ENCODE measurements around the gene ING5.

Gene ING5

DNA sequence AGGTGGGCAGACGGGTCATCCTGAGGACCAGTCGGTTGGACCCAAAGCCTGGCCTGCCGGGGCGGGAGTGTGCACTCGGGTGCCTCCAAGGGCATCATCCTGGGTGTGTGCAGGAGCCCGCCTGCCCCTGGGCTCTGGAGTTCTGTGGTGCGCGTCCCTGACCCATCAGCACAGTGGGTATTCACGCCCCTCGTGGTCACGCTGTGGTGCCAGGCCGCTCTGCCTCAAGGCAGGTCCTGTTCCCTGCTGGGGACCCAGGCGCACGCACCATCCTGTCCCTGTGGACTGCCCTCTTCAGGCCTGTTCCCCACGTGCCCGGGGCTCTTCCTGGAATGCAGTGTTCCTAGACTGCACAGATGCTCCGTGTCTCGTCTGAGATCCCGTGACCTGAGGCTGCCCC, 18.3 kb downstream of the ING5 start:
- no peak for DNase-seq

DNA sequence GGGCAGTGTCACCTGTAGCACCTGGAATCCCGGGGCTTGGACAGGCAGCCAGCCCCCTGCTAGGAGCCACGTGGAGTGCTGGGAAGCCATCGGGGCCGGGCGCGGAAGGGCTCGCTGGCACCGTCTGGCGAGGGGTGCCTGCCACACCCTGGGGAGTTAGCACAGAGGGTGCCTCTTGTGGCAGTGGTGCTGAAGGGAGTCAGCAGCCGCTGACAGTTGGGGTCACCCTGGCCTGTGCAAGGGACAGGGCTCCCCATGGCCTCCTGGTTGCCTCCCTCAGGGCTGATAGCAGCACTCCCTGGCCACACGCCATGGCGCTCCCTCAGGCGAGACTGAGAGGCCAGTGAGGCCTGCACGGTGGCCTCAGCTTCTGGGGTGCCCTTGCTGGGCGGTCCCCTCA, 18.7 kb downstream of the ING5 start:
- no peak for DNase-seq

DNA sequence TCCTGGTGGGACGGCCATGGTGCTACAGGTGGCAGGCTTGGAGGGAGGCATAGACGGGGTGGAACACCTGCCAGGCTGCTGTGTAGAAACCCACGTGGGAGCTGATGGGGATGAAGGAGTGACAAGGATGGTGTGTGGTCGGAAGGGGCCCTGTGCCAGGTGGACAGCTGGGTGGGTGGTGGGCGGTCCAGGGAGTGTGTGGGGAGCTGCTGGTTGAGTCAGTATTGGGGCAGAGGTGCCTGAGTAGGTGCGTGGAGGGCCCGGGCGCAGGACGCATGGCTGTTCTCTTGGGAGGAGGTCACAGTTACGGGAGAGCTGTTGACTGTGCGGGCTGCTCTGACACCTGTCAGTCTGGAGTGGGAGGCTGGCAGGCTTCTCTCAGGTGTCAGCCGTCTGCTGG, 20.0 kb downstream of the ING5 start:
- DNase-seq: no peak

DNA sequence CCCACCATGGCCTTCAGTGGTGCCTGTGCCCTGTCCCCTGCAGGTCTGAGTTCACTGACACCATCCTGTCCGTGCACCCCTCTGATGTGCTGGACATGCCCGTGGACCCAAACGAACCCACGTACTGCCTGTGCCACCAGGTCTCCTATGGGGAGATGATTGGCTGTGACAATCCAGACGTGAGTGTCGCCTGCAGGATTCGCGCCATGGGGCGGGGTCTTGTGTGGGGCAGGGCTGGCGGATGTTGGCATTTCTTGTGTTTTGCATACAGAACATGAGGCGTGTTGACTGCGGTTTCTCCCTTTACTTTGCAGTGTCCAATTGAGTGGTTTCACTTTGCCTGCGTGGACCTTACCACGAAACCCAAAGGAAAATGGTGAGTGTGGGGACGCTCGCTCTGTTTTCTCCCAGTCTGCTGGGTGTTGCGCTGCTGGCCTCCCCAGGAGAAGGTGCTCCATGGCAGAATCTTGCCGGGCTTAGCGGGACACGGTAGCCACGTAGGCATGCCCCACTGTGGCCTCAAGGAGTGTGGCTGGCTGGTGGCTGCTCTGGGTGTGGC, 21.1 kb downstream of the ING5 start:
- no peak for DNase-seq

DNA sequence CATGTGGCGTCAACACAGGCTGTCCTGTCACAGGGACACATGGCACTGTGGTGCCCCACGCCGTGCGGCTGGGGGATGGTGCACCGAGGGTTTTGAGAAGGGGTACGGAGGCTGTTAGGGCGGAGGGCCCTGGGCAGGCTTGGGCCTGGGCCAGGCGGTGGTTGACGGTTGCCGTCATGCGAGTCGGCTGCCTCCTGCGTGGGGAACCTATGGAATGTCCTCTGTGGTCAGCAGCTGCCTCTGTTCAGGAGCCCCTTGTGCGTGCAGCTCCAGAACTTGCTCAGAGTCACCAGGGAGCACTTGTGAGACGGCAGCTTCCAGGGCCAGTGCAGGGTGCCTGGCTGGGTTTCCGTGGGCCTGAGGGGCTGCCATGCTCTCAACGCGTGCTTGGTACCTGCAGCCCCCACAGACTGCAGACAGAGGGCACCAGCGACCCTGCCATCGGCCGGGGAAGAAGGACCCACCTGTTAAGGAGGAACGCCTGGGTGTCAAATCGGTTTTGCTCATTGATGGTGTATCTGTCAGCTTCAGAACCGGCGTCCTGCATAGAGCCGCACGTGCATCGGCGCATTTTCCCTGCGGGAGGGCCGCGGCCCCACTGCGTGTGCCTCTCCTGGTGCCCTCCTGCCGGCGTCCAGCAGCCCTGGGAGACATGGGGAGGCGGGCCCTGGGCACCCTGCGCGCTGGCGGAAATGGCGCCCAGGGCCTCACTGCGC, 22.6 kb downstream of the ING5 start:
- peak; percentile 44 for DNase-seq

DNA sequence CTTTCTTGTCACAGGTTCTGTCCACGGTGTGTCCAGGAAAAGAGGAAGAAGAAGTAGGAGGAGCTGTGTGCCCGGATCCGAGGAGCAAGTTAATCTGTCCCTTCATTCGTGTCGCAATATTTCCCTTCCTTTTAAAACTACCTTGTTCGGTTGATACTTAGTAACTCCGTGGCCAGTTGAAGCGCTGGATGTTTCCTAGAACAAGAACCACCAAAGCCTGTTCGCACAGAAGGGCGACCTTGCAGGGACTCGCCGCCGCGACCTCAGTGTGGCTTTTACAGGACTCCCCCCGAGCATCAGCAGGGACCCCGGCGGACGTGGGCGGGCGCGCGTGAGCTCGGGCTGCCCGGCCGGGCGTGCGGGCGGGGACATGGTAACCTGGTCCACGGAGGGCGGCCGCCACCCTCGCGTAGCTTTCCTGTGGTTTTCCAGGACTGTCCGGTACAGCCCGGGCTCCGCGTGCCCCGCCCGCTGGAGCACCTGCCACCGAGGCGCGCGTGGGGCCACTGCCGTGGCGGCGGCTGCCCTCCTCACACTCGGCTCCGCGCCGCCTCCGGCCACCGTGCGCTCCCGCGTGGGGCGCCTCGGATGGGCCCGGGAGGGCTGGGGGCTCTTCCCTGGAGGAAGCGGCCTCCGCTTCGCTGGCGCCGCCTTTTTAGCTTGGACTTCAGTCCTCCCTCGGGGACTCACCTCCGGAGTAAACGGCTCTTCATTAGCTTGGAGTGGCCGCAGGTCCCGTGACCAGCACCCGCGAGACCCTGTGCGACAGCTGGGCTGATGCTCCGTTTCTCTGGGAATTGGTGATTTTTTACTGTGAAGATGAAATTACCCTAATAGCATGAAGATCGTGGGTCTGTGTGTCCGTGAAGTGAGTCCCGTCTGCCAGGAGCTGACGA, 23.4 kb downstream of the ING5 start:
- DNase-seq: no peak

DNA sequence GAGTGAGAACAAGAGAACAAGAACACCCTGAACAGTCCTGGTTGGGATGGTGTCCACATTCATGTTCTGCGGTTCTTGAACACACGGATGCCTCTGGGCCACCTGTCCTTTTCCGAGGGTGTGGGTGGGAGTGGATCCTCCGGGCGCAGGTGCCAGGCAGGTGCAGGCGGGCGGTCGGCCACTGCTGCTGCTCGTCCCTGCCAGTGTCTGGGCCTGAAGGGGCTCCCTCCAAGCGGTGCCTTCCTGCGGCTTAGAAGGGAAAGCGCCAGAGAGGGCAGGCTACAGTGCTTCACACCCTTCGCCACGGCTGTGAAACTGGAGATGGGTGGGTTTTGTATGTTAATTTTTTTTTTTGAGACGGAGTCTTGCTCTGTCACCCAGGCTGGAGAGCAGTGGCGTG, 24.6 kb downstream of the ING5 start:
- no peak for DNase-seq

DNA sequence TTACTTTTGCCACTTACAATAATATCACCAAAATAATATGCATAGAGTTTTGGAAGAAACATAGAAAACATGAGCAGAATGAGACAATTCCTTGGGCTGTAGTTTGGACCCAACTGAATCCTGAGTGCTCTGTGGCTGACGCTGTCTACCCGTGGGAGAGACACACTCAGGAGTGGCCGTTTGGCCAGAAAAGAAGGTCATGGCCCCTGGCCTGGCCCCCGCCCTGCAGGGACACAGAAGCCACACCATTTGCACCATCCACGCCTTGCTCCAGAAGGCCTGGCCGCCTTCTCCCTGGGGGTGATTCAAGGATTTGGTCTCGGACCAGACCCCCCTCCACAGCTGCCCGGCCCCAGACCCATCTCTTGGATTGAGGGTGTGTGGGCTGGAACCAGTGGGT, 26.2 kb downstream of the ING5 start:
- DNase-seq: no peak

DNA sequence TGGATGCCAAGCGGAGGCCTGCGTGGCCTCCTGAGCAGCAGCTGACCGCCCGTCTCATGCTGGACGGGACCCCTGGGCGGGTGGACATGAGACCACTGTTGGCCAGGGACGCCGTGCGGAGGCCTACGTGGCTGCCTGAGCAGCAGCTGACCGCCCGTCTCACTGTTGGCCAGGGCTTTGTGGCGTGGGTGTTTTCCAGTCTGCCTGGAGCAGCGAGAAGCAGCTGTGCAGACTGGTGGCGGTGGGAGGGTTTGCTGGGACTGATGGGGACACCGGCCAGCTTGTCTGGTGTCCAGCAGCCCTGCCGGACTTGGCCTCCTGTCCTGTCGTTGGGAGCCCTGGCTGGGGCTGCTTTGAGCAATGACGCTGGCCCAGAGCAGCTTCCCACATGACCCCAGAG, 26.8 kb downstream of the ING5 start:
- no peak for DNase-seq

DNA sequence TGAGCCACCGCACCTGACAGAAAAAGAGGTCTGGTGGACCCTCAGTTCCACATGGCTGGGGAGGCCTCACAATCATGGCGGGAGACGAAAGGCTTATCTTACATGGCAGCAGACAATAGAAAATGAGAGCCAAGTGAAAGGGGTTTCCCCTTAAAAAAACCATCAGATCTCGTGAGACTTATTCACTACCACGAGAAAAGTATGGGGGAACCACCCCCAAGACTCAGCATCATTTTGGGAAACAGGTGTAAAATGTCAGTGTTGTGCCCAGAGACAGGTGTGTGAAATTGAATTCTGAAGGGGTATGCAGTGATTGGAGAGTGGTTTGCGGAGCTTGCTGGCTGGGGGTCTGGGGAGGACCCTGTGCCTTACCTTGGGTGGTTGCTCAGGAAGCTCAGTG, 28.0 kb downstream of the ING5 start:
- DNase-seq: no peak

DNA sequence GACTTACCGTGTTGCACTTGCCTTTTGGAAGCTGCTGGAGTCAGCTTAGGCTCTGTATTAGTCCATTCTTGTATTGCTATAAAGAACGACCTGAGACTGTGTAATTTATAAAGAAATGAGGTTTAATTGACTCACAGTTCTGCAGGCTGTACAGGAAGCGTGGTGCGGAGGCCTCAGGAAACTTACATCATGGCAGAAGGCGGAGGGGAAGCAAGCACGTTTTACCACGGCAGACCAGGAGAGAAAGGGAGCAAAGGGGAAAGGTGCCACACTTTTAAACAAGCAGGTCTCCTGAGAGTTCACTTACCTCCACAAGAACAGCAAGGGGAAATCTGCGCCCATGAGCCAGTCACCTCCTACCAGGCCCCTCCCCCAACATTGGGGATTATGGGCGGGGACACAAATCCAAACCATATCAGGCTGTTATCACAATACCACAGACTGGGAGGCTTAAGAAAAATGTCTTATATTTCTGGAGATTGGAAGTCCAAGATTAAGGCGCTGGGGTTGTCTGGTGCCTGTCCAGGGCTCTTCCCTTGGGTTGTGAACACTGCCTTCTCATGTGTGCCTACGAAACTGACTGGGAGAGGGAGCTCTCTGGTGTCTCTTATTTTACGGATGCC, 28.9 kb downstream of the ING5 start:
- no peak for DNase-seq

DNA sequence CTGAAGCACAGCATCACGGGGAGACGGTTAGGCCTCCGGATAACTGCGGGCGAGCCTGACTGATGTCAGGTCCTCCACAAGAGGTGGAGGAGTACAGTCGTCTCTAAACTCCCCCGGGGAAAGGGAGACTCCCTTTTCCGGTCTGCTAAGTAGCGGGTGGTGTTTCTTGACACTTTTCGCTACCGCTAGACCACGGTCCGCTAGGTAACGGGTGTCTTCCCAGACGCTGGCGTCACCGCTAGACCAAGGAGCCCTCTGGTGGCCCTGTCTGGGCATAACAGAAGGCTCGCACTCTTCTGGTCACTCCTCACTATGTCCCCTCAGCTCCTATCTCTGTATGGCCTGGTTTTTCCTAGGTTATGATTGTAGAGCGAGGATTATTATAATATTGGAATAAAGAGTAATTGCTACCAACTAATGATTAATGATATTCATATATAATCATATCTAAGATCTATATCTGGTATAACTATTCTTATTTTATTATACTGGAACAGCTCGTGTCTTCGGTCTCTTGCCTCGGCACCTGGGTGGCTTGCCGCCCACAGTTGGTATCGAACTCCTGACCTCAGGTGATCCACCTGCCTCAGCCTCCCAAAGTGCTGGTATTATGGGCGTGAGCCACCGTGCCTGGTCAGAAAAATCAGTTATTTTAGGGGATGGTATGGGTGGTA, 30.8 kb downstream of the ING5 start:
- peak; percentile 56 for DNase-seq

DNA sequence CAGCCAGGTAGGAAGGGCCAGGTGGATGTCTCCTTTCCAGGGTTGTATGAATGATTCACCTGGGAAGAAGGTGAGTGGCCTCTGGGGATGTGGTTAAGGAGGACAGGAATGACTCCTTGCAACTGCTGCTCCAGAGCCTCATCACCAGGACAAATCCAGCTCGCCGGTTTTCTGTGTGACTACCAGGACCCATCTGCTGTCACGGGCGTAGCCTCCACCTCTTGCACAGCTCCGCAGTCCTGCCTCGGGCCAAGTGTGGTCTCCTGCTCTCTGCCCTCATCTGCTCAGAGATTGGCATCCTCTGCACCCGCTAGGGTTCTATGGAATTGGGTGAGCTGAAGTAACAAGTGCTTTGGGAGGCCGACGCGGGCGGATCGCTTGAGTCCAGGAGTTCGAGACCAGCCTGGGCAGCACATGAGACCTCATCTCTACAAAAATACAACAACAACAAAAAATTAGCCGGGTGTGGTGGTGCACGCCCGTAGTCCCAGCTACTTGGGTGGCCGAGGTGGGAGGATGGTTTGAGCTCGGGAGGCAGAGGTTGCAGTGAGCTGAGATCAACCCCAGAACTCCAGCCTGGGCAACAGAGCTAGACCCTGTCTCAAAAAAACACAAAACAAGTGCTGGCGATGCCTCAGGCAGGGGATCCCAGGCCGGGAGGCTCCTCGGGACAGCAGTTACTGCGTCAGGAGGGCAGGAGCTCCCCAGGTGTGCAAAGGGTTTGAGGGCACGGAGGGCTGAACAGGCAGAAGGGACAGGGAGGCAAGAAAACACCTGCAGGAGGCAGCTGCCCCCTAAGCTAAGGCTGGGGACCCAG, 31.8 kb downstream of the ING5 start:
- DNase-seq: no peak

DNA sequence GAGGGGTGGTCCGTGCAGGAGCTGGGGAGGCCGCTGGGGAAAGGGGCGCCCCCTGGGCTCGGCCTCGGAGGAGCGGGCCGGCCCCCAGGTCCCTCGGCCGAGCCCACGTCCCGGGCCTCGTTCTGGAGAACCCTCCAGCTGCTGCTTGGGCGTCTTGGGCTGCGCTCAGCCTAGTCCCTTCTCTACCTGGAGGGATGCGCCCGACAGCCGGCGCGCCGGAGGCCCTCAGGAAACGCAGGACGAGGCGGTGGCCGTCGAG, 32.3 kb downstream of the ING5 start:
- DNase-seq: no peak

DNA sequence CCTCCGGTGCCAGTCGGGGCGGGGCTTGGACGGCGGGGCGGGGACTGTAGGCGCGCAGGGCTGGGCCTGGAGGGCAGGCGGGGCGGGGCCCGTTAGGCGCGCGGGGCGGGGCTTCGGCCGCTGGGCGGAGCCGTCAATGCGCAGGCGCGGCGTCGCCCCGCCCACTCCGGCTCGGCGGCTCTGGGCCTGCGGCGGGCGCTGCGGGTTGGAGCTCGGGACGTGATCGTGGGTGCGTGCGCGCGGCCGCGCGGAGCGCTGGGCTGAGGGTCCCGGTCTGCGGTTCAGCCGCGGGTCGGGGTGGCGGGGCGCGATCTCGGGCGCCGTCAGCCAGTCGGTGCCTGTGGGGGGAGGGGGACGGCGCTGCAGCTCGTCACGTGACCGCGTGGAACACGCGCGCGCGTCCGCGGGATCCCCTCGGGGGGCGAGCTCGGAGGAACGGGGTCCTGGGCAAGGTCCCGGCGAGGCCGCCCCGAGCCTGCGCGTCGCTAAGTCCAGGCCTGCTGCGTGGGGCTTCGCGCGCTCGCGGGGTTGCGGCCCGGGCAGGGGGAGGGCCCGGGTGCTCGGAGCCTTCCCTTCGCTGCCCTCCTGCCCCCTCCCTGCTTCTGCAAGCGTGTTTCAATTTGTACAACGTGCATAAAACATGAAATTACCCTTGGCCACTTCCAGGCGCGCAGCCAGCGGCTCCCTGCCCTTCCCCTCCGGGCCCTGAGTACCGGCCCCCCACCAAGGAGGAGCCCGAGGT, 32.8 kb downstream of the ING5 start, which contains the start of gene D2HGDH:
Gene D2HGDH (plus strand): TSS at position 164 of the 742 bp plus-strand sequence. CDS start 595 bp downstream, outside the sequence.
- DNase-seq: peak; percentile 93

DNA sequence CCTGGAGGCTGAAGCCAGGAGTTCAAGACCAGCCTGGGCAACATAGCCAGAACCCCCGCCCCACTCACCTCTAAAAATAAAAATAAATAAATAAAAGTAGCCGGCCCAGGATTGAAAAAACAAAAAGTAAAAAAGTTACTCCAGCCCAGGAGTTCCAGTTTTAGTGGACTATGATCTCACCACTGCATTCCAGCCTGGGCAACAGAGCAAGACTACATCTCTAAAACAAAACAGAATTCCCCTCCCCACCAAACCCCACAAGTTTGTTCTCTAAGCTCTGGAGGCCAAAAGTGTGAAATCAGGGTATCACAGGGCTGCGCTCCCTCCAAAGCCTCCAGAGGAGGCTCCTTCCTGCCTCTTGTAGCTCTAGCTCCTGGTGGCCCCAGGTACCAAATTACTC, 34.3 kb downstream of the ING5 start:
- no peak for DNase-seq

DNA sequence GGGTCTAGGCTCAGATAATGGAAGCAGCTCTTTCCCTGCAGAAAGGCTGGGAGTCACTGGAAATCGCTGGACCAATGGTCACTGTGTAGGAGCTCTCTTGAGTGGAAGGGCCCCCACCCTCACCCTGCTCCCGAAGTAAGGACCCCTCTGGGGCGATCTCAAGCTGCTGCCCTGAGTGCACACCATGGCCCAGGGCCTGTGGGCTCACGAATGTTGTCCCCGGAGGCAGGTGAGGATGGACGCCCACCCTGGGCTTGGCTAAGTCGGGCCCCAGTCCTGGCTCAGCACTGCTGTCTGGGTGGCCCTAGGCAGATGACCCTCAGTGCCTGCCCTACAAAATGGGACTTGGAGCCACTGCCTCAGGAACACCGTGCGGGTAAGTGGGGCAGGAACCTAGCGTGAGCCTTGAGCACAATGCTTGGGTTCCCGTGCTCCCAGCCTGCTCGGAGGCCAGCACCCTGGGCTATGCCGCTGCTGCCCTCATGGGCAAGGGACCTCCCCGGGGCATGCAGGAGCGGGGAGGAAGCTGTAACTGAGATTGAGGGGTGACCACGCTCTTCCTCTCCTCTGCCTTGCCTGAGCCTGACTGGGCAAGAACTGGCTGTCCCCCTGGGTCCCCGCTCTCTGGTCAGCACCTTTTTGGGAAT, 36.3 kb downstream of the ING5 start:
- DNase-seq: no peak

DNA sequence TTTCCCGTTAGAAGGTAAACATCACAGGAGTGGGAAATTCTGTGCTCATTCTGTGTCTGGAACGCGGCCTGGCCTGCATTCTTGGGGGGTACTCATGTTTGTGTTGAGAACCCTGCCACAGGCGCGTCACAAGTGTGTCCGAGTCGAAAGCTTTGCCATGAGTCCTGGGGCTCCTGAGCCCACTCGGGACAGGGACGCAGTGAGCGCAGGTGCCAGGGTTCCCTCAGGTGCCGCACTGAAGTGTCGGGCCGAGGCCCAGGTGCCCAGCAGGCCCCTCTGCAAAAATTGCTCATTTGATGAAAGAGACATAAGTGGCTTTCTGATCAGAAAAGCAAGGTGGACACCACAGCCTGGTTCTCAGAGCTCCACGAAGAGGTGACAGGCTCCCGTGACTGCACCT, 37.3 kb downstream of the ING5 start:
- no peak for DNase-seq

DNA sequence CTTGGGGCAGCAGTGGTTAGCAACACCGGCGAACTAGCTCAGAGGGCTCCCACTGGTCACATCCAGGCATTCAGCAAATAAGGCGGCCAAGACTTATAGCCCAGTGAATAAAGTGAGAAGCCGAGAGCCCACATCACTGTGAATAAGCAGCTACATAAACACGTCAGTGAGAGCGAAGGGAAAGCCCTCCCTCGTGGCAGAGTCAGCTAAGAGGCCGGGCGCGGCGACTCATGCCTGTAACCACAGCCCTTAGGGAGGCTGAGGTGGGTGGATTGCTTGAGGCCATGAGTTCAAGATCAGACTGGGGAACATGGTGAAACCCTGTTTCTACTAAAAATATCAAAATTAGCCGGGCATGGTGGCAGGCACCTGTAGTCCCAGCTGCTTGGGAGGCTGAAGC, 37.8 kb downstream of the ING5 start:
- peak; percentile 67 for DNase-seq

DNA sequence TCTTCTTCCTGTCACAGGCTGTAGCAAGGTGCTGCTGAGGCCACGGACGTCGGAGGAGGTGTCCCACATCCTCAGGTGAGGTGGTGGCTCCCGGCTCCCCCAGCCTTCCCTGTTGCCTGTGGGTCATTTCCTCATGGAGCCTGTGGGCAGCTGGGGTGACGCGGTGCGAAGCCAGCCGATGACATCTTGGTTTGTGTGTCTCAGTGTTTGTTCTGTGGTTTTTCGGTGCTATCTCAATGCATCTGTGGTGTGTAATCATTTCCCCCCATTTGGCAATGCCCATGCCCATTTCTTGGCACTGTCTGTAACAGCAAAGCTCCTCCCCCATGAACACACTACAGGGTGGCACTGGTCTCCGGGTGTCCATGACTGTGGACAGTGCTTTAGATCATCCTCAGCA, 39.2 kb downstream of the ING5 start:
- no peak for DNase-seq

DNA sequence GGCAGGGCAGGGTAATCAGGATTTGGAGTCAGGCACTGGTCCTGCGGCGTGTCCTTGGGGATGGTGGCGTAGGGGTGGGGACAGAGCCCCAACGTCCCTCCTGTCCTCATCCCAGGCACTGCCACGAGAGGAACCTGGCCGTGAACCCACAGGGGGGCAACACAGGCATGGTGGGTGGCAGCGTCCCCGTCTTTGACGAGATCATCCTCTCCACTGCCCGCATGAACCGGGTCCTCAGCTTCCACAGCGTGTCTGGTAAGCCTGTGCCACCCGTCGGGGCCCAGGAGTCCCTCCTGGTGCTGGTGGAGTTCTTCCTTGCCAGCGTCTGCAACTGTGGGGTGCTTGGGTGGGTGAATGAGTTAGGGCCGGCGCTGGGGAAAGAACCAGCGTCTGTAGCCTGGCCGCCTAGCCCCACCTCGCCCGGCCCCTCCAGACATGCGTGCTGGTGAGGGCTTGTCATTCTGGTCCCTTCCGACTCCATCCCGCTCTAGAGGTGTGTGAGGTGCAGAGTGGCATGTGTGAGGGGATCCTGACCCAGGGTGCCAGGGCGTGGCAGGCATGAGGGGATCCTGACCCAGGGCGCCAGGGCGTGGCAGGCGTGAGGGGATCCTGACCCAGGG, 40.6 kb downstream of the ING5 start:
- DNase-seq: no peak
